ENCODE measurements around the gene KYNU. TPM values are rescaled to one million over a fixed set of nuclear protein-coding genes. Genes with fewer than 3 reads are reported as not detected.

Gene KYNU
- total RNA-seq, 1 experiment from 2014 or later: 78.7 TPM

DNA sequence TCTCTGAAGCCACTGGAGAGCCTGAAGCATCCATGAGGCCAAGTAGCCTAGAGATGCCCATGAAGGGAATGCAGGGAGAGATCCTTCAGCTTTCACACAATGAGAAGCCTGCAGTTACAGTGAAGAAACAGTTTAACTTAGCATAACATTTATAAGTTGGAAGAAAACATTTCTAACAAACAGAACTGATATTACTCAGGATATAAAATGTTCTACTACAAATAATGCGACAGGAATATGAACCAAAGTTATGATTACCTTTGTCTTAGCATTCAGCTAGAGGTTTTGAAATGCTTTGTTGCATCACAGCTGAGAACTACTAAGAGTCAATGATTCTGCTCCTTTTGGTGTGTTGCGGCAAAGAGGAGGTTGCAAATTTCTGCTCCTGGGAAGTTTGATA, 6.9 kb upstream of the KYNU start:
- no peak overlapping the region for H3K4me3 Mint-ChIP-seq (ENCODE audit: low read depth, unreplicated experiment)
- CTCF ChIA-PET: no interaction called here
- H3K9me3 Mint-ChIP-seq (ENCODE audit: low read depth, unreplicated experiment): no peaks in the 10 kb centered on the region
- intact Hi-C loops (cut with micrococcal nuclease; ENCODE audit: unreplicated experiment): no loop called here
- H3K36me3 Mint-ChIP-seq (ENCODE audit: insufficient read depth, unreplicated experiment): peaks cover 48% of the 10 kb centered on the region
- no peak for DNase-seq
- H3K4me1 Mint-ChIP-seq (ENCODE audit: low read depth, unreplicated experiment): peaks cover 80% of the 10 kb centered on the region
- no TSS peak for BruUV-seq (replicated peaks)
- no peaks in the 10 kb centered on the region for H3K27me3 Mint-ChIP-seq (ENCODE audit: unreplicated experiment)
- H3K27ac Mint-ChIP-seq (ENCODE audit: unreplicated experiment): peak overlapping the region; percentile 97
- TF ChIP-seq, protein P1, sequence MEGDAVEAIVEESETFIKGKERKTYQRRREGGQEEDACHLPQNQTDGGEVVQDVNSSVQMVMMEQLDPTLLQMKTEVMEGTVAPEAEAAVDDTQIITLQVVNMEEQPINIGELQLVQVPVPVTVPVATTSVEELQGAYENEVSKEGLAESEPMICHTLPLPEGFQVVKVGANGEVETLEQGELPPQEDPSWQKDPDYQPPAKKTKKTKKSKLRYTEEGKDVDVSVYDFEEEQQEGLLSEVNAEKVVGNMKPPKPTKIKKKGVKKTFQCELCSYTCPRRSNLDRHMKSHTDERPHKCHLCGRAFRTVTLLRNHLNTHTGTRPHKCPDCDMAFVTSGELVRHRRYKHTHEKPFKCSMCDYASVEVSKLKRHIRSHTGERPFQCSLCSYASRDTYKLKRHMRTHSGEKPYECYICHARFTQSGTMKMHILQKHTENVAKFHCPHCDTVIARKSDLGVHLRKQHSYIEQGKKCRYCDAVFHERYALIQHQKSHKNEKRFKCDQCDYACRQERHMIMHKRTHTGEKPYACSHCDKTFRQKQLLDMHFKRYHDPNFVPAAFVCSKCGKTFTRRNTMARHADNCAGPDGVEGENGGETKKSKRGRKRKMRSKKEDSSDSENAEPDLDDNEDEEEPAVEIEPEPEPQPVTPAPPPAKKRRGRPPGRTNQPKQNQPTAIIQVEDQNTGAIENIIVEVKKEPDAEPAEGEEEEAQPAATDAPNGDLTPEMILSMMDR (IDR thresholded peaks at IDR 0.05; ENCODE audit: unreplicated experiment): no peak

DNA sequence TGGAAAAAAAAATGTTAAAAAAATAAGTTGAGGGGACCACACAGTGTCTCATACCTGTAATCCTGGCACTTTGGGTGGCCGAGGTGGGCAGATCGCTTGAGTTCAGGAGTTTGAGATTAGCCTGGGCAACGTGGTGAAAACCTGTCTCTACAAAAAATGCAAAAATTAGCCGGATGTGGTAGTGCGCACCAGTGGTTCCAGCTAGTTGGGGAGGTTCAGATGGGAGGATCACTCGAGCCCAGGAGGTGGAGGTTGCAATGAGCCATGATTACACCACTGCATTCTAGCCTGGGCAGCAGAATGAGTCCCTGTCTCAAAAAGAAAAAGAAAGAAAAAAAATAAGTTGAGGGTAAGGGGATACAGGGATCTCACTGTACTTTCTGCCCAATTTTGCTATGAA, 6.1 kb upstream of the KYNU start:
- intact Hi-C loops (cut with micrococcal nuclease; ENCODE audit: unreplicated experiment): no loop called here
- Mint-ChIP-seq H3K36me3 (ENCODE audit: insufficient read depth, unreplicated experiment) (peaks cover 47% of the 10 kb centered on the region), H3K4me1 (ENCODE audit: low read depth, unreplicated experiment) (peaks cover 74% of the 10 kb centered on the region), H3K27me3 (ENCODE audit: unreplicated experiment) (no peaks in the 10 kb centered on the region), H3K9me3 (ENCODE audit: low read depth, unreplicated experiment) (no peaks in the 10 kb centered on the region), H3K27ac (ENCODE audit: unreplicated experiment) (peak overlapping the region; percentile 97), H3K4me3 (ENCODE audit: low read depth, unreplicated experiment) (no peak overlapping the region)
- no TSS peak for BruUV-seq (replicated peaks)
- DNase-seq: no peak
- CTCF ChIA-PET: no interaction called here
- TF ChIP-seq, protein P1 (IDR thresholded peaks at IDR 0.05; ENCODE audit: unreplicated experiment): no peak

DNA sequence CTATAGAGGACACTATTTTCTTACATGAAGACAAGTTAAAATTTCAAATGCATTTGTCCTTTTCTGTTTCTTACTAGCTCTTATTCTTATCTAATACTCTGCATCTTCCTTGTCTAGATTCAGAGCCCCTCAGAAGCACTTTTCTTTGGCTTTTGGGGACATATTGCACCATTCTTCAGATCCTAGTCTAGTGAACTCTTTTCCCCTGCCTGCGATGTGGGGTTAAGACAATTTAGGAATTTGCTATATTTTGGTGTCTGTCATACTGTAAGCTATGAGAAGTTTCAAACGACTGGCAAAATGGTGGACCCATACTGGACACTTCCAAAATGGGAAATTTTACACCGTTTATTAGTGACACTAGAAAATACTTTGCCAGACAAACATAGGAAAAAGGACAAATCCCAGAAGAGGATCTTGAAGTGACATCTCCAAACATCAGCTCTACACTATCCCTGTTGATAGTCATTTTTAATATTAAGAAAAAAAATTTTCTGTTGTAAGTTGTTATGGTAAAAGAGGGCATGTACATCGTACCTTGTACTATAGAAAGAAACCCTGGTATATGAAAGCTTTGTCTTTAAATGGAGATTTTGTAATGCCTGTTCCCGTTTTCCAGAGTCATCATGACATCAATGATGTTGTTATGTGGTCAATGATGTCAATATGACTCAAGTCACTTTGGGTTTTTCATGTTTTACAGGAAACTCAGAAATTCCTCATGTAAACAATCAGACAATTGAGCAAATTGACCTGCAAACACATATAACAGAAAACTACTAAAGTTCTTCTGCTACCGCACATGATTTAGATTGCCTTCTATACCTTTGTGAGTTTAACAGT, 4.4 kb upstream of the KYNU start:
- TF ChIP-seq, protein P1 (IDR thresholded peaks at IDR 0.05; ENCODE audit: unreplicated experiment): no peak
- TSS peak; percentile 8 for BruUV-seq (replicated peaks)
- Mint-ChIP-seq H3K36me3 (ENCODE audit: insufficient read depth, unreplicated experiment) (peaks cover 47% of the 10 kb centered on the region), H3K4me3 (ENCODE audit: low read depth, unreplicated experiment) (peak overlapping the region; percentile 31), H3K27ac (ENCODE audit: unreplicated experiment) (peak overlapping the region; percentile 97), H3K4me1 (ENCODE audit: low read depth, unreplicated experiment) (peaks cover 67% of the 10 kb centered on the region), H3K9me3 (ENCODE audit: low read depth, unreplicated experiment) (no peaks in the 10 kb centered on the region), H3K27me3 (ENCODE audit: unreplicated experiment) (no peaks in the 10 kb centered on the region)
- DNase-seq: no peak
- intact Hi-C loops (cut with micrococcal nuclease; ENCODE audit: unreplicated experiment): no loop called here
- CTCF ChIA-PET: no interaction called here

DNA sequence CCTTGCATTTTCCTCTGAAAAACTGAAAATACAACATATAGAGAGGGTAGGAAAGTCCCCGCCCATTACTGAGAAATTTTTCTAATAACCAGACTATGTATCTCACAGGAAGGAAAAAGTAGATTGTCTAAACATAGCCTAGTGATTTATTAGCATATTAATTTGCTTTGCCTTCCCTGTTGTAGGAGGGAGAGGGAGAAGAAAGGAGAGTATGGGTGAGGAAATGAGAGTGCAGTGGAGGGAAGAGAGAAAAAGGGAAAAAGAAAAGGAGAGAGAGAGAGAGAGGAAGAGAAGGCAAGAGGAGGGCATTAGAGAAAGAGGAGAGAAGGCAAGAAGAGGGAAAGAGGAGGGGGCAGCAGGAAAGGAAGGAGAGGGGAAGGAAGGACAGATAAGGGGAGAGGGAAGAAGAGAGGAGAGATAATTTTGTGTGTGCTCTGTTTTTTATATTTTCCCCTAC, 3.6 kb upstream of the KYNU start:
- peak overlapping the region; percentile 97 for H3K27ac Mint-ChIP-seq (ENCODE audit: unreplicated experiment)
- peaks cover 45% of the 10 kb centered on the region for H3K36me3 Mint-ChIP-seq (ENCODE audit: insufficient read depth, unreplicated experiment)
- intact Hi-C loops (cut with micrococcal nuclease; ENCODE audit: unreplicated experiment): no loop called here
- TF ChIP-seq, protein P1 (IDR thresholded peaks at IDR 0.05; ENCODE audit: unreplicated experiment): no peak
- H3K4me1 Mint-ChIP-seq (ENCODE audit: low read depth, unreplicated experiment): peaks cover 60% of the 10 kb centered on the region
- H3K4me3 Mint-ChIP-seq (ENCODE audit: low read depth, unreplicated experiment): peak overlapping the region; percentile 31
- no peaks in the 10 kb centered on the region for H3K9me3 Mint-ChIP-seq (ENCODE audit: low read depth, unreplicated experiment)
- no TSS peak for BruUV-seq (replicated peaks)
- CTCF ChIA-PET: interaction anchor here (0.9 to 2.0 kb wide), 8 partner anchors 8 to 192 kb away, joined by 3 to 11 read pairs (median 5); no protein-coding TSS in a partner anchor
- no peaks in the 10 kb centered on the region for H3K27me3 Mint-ChIP-seq (ENCODE audit: unreplicated experiment)
- DNase-seq: no peak
